Measurements from ENCODE around the gene PAPOLA. TPM values are rescaled to one million over a fixed set of nuclear protein-coding genes. Genes with fewer than 3 reads are reported as not detected.

The PAPOLA gene
- total and polyA plus RNA-seq, 2 donors (not counting 1 experiment from before 2014, with no cell fraction given), result 104 to 324 TPM

GRCh38 chr14:96489327-96489726 lies 12.9 kb upstream of the PAPOLA start:
- ChIA-PET POLR2A (no interaction called here), CTCF (no interaction called here)
- no peak overlapping the region for H3K27ac Mint-ChIP-seq
- H3K4me1 ChIP-seq (ENCODE audit: control insufficient read depth in 2 of 2, insufficient read depth in 2 of 2, low read length in 2 of 2), result peaks cover 43 to 49% of the 10 kb centered on the region in 2 donors
- H3K9me3 Mint-ChIP-seq (ENCODE audit: insufficient read depth), result peaks cover 2% of the 10 kb centered on the region
- H3K4me3 Mint-ChIP-seq, result no peak overlapping the region
- no peak overlapping the region for H3K4me3 ChIP-seq (ENCODE audit: control extremely low read depth in 1 of 5, extremely low read depth in 1 of 5, insufficient read depth in 1 of 5, low read depth in 2 of 5, low read length in 4 of 5)
- no peaks in the 10 kb centered on the region for H3K27me3 Mint-ChIP-seq
- H3K27me3 ChIP-seq (replicated peaks in 1 of 4; ENCODE audit: control extremely low read depth in 1 of 4, control insufficient read depth in 3 of 4, insufficient read depth in 4 of 4, low read length in 3 of 4), result no peaks in the 10 kb centered on the region
- H3K27ac ChIP-seq (ENCODE audit: low read length in 2 of 2), result no peak overlapping the region
- no peaks in the 10 kb centered on the region for H4K20me1 ChIP-seq (ENCODE audit: control insufficient read depth, insufficient read depth, low read length, poor library complexity, severe bottlenecking)
- H2AFZ ChIP-seq (ENCODE audit: insufficient read depth, low read depth, low read length, poor library complexity, severe bottlenecking), result no peak overlapping the region
- no peak overlapping the region for H3K4me2 ChIP-seq (replicated peaks; ENCODE audit: low read depth, low read length, poor library complexity, severe bottlenecking)
- no peak for ATAC-seq (ENCODE audit: low read depth)
- no peaks in the 10 kb centered on the region for H3K36me3 ChIP-seq (replicated peaks in 1 of 2; ENCODE audit: control extremely low read depth in 1 of 2, control insufficient read depth in 1 of 2, extremely low read depth in 1 of 2, insufficient read depth in 2 of 2, low read length in 1 of 2)
- no peaks in the 10 kb centered on the region for H3K9me3 ChIP-seq (ENCODE audit: control extremely low read depth in 1 of 3, control insufficient read depth in 2 of 3, insufficient read depth in 1 of 3, low read length in 2 of 3)
- intact Hi-C loops (cut with micrococcal nuclease), result no loop called here
- H3K4me1 Mint-ChIP-seq, result peaks cover 55% of the 10 kb centered on the region
- H3K9ac ChIP-seq (ENCODE audit: low read length), result no peak overlapping the region
- peaks cover 8% of the 10 kb centered on the region for H3K79me2 ChIP-seq (ENCODE audit: control insufficient read depth, insufficient read depth, low read length)
- DNase-seq, result no peak
- TF ChIP-seq CTCF (IDR thresholded peaks at IDR 0.05) (no peak), EZH2 (IDR thresholded peaks at IDR 0.05; ENCODE audit: borderline replicate concordance, insufficient read depth, low read depth, low read length, poor library complexity, severe bottlenecking) (no peak)
- WGBS (ENCODE audit: insufficient coverage), result no CpG with 5 or more reads among the region's 4 CpGs

- WGBS (ENCODE audit: insufficient coverage), result no CpG with 5 or more reads among the region's 1 CpG
- no peak for TF ChIP-seq EZH2 (IDR thresholded peaks at IDR 0.05; ENCODE audit: borderline replicate concordance, insufficient read depth, low read depth, low read length, poor library complexity, severe bottlenecking)
- Histone ChIP-seq H3K4me2 (replicated peaks; ENCODE audit: low read depth, low read length, poor library complexity, severe bottlenecking) (peak overlapping the region; percentile 72), H2AFZ (ENCODE audit: insufficient read depth, low read depth, low read length, poor library complexity, severe bottlenecking) (no peak overlapping the region), H3K4me3 (ENCODE audit: control extremely low read depth in 1 of 5, extremely low read depth in 1 of 5, insufficient read depth in 1 of 5, low read depth in 2 of 5, low read length in 4 of 5) (peak overlapping the region in 3 of 5 experiments; percentile 11 to 50 (median 32)), H3K9me3 (ENCODE audit: control extremely low read depth in 1 of 3, control insufficient read depth in 2 of 3, insufficient read depth in 1 of 3, low read length in 2 of 3) (no peaks in the 10 kb centered on the region), H3K4me1 (ENCODE audit: control insufficient read depth in 2 of 2, insufficient read depth in 2 of 2, low read length in 2 of 2) (peaks cover 55 to 61% of the 10 kb centered on the region in 2 donors), H4K20me1 (ENCODE audit: control insufficient read depth, insufficient read depth, low read length, poor library complexity, severe bottlenecking) (no peaks in the 10 kb centered on the region), H3K27ac (ENCODE audit: low read length in 2 of 2) (peak overlapping the region; percentile 7 to 22), H3K36me3 (replicated peaks in 1 of 2; ENCODE audit: control extremely low read depth in 1 of 2, control insufficient read depth in 1 of 2, extremely low read depth in 1 of 2, insufficient read depth in 2 of 2, low read length in 1 of 2) (no peaks in the 10 kb centered on the region), H3K79me2 (ENCODE audit: control insufficient read depth, insufficient read depth, low read length) (peaks cover 11% of the 10 kb centered on the region), H3K27me3 (replicated peaks in 1 of 4; ENCODE audit: control extremely low read depth in 1 of 4, control insufficient read depth in 3 of 4, insufficient read depth in 4 of 4, low read length in 3 of 4) (no peaks in the 10 kb centered on the region), H3K9ac (ENCODE audit: low read length) (peak overlapping the region; percentile 42)
- H3K27me3 Mint-ChIP-seq, result no peaks in the 10 kb centered on the region
- H3K4me1 Mint-ChIP-seq, result peaks cover 67% of the 10 kb centered on the region
- peak overlapping the region; percentile 78 for H3K4me3 Mint-ChIP-seq
- ATAC-seq (ENCODE audit: low read depth) (peak; percentile 24), DNase-seq (peak; percentile 33)
- ChIA-PET CTCF (no interaction called here), POLR2A (no interaction called here)
- intact Hi-C loops (cut with micrococcal nuclease), result loop anchor here (10.0 kb wide), 1 partner anchor 1348 kb away; no protein-coding TSS in a partner anchor
- peak overlapping the region; percentile 89 for H3K27ac Mint-ChIP-seq
- H3K9me3 Mint-ChIP-seq (ENCODE audit: insufficient read depth), result peaks cover 2% of the 10 kb centered on the region
These were observed 9.0 kb upstream of the PAPOLA start for GRCh38 chr14:96493178-96493577.
